Activated T-helper 1 cell treated with anti-CD3 and anti-CD28 coated beads, Interleukin-2, amount 50 U/mL, for 16 hours (primary cell): ENCODE data around the gene STK38L.
"Not testable (repeated sequence)": the region's sequence is repeated elsewhere in the genome, so short reads cannot be mapped to it uniquely, and the experiment has no call there.

Experiments used
- DNase-seq, 2 donors: peaks; one replicate each; pipeline ENCODE4 v3.0.0-alpha.2; 2020; ENCODE audit warnings: low read depth in 1 of 2, low spot score in 1 of 2

STK38L gene

DNA sequence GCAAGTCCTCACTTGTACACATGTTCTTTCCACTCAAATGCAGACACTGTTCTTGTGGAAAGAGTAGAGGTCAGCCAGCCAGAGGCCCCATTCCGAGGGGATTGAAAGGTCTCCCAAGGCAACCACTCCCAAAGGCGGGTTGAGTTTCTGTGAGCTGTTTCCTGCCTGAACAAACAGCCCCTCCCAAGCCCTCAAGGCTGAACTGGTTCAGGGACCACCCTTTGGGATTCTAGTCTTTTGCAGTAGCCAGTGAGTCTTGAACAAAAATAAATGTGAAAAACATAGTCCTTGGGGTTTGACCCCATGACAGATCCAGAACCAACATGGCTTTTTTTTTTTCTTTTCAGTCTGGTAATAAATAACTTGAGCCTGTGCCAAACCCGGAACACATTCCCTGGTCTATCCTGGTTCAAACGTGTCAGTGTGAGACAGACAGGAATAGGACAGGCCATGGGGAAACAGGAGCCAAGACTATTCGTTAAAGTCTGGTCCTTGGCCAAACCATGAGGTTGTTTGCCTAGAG is 17.6 kb upstream of the STK38L start:
- no peak for DNase-seq

DNA sequence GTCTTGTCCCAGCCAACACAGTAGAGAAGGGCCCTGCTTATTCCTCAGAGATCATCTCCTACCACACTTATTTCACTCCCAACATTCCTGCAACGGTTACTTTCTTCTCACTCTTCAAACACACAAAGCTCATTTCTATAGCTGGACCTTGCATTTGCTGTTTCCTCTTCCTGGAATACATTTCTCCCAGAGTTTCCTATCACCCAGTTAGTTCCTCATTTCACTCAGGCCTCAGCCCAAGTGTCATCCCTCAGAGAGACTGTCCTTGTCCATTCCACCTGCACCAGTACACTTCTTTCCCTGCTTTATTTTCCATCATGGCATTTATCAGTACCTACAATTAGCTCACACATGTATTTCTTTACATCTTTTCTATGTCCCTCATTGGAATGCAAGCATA is 14.7 kb upstream of the STK38L start:
- no peak for DNase-seq

DNA sequence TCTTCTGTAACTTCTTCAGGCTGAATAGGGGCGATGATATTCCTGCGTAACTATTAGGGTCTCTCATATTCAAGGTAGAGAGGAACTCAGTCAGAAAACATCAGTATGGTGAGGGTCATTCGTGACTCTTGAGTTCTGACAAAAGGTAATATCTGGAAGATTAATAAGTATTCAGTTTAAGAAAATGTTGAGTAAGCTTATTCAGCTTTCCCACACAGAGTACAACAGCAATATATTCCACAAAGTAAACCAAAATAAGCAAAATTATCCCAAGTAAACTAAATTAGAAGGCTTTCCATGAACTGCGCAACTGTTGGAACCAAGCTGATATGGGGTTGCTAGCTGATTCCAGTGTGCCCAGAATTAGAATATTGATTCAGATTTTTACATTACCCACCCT is 12.7 kb upstream of the STK38L start:
- DNase-seq = not testable (repeated sequence)

DNA sequence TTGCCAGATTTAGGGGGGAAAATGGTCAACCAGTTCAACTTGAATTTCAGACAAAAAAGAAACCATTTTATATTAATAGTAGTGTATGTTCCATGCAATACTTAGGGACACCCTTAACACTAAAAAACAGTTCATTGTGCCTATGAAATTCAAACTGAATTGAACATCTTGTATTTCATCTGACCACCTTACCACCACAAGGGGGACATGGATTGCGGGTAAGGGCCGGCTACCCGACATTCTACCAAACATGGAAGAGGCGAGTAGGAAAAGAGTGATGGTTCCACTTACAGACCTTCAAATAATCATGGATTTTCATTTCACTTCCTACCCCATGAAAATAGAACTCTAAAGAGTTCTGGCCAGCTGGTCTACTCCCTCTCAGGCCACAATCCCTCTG is 10.3 kb upstream of the STK38L start:
- DNase-seq = no peak

DNA sequence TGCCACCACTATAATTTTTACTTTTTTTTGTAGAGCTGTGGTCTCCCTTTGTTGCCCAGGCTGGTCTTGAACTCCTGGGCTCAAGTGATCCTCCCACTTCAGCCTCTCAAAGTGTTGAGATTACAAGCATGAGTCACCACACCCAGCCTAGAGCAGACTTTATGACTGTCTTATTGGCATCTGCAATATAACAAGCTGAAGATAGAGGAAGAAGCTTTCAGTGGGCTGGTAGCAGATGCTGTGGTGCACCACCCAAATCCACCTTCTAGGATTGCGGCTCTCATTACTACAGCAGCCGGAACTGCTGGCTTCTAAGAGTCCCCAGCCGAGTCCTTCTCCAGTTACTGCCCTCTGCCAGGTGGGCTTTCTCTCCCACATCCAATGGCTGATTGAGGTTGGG is 7.6 kb upstream of the STK38L start:
- DNase-seq = no peak

DNA sequence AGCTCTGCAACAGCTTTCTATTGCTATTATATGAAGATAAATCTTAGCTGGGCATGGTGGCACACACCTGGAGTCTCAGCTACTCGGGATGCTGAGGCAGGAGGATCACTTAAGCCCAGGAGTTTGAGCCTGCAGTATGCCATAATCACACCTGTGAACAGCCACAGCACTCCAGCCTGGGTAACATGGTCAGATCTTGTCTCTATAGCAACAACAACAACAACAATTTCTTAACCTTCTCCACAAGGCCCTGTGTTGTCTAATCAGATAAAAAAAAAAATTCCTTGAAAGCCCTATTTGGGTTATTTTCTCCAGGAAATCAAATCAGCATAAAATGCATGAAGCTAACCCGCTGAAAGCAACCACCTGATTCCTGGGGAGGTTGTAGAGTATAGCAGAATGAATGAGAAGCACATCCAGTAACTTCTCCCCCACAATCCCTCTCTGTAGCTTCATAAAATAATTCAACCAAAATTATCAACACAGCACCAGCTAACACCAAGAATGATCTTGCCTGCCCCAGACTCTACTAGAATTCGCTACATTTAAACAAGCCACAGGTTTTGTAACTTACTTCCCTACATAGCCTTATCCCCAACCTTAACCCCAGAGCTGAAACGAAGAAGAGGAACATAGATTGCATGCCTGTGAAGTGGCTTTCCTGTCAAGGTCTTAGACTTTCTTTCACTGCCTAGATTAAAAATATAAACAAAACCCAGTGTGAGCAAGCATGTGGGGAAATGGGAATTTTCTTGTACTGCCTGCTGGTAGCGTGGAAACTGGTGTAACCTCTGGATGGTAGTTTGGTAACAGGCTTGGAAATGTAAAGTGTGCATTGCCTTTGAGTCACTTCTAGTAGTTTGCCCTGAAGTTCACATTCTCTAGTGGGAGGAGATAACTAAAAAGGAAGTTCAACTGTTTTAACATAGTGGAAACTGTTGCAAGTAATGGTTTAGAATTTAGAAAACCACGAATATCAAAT is 6.0 kb upstream of the STK38L start:
- DNase-seq = no peak

DNA sequence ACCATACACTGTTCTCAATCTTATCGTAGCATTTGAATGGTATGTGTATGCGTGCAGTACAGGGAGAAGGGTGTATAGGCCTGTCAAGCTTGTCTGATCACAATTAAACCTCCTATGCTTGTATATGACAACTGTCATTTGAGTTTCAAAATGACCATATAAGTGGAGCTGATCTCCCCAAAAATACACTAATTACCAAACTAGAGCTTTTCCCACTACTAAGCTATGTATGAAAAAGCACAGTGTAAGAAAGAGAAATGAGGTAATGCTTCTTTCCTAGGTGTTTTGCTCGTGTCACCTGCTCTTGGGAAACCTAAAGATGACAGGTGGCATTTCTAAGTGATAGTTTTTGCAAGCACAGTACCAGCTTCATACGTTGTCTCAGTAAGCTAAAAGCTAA is 1.1 kb upstream of the STK38L start:
- no peak for DNase-seq

DNA sequence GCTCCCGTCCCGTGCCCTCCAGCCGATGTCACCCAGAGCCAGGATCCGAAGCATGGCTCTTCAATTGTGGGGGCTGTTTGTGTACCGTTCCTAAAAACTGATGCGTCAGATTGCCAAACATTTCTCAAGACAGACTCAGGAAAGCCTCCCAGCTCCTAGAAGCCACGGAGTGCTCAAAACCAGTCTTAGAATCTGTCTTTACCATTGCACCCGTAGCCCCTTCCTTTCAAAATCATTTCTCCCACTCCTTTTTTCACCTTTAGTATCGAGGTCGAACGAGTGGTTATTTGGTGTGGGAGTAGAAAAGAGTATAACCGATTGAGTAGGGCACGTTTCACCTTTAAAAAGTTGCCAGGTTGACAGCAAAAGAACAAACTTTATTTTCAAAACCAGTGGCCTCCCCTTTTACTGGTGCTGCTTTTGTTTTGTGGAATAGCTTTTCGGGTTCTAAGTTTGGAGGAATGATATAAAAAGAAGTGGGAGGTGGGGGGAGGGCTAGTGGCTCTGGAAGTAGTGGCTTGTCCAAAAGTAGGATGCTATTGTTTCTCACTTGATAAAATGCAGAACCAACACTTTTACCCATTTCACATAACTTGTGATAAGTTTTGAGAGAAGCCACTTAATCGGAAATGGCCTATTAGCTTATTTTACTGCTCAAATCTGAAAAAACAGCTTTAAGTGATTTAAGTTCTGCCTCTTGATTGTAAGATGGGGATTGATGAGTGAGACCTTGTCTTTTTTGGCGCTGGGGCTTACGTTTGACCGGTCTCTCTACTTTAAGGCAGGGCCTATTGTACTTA is 803 bp downstream of the STK38L start:
- DNase-seq = no peak

DNA sequence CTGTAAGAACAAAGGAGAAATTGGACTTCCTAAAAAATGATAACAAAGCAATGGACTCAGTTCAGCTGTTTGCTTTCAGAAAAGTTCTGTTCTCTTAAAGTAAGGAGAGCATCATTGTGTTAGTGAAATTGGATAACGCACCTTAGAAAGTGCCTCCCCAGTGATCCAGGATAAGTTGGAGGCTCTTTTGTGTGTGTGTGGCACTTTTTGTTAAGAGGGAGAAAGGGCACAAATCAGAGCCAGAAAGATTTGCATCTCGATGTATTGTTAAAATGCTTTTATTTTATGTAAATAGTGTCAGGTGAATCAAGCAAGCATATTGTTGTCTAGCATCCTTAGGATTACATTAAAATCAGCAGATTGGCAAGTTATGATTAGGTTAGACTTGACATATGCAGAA is 2.1 kb downstream of the STK38L start:
- DNase-seq = no peak

DNA sequence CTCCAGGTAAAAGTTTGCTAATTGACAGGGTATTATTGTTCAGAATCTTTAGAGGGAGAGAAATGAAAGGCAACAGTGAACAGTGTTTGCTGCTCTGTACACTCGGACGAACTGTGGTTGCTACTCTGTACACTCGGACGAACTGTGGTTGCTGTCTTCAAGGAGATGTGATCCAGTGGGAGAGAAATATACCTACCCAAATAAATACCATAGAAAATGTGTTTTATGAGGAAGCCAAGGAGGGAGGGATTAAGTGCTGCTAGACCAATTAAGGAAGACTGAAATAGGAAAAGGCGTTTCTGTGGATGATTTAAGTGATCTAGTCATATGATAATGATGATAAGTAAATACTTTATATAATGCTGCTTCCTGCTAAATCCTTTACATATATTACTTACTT is 2.7 kb downstream of the STK38L start:
- no peak for DNase-seq

DNA sequence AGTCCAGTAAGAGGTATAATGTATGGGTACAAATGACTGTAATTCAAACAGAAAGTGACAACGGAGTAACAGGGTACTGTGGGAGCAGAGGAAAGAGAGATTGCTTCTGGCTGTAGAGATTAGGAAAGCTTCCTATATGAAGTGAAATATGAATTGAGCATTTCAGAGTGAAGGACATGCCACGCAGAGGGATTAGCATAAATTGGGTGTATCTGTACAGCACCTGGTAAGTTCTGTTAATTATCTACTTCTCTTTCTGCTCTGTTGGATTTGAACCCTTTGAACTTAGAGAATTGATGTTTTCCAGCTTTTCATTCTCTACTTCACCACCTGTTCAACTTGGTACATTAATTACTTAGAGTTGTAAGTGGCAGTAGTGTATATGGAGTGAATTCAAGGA is 8.8 kb downstream of the STK38L start:
- no peak for DNase-seq

DNA sequence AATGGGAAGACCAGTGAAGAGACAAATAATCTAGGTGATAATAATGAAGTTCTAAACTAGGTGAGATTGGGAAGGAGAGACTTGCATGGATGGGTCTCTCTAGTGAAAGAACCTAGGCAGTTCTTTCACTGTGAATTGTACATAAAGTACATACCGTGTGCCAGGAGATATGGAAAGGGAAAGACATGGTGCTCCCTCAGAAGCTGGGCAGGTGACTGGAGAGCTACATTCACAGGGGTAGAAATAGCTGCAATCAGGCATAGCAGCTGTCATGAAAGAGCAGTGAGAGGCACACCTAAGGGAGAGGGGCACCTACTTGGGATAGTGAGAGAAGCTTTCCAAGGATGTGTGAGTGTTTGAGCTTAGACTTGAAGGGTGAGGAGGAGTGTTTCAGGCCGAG is 9.3 kb downstream of the STK38L start:
- no peak for DNase-seq

DNA sequence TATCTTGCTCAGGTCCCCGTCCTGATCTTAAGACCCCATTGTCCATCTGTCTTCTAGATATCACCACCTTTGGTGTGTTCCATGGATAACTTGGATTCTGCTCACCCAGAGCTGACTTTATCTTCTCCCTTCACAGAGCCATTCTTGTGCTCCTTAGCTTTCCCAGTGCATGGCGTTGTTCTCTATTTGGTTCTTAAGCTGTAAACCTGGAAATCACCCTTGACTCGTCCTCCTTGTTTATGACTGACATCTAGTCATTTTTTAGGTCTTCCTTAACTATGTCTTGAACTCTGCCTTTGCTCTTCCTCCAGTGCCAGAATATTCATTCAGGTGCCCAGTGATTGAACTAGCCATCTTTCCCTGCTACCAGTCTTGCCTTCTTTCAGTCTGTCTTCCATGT is 11.7 kb downstream of the STK38L start:
- no peak for DNase-seq

DNA sequence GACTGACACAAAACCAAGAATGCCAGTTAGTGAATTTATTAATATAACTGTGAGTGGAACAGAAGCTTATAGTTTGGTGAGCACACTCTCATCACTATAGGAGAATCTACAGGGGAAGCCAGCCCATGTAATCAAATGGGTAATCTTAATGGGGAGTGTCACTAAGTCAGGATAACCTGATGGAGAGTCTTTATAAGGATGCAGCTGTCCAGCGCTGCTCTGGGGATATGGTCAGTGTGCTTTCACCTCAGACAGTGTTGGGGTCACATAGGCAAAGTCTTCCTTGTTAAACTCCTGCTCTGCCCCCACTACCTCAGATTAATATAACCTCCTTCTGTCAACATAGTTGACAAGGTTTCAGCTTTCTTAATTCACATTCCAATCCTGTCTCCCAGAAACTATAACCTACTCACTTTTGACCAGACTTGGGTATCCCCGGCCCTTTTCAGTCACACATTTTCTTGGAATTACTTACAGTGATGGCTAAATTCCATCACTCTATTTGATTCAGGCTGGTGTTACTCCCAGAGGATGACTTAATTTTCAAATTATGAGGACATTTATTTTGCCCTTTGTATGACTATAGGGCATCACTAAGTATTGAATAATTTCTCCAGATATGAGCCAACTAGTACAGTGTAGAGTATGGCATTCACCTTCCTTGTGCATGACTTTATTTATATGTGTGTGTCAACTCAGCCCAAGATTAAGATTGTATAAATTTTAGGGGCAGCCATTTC is 13.2 kb downstream of the STK38L start:
- no peak for DNase-seq

DNA sequence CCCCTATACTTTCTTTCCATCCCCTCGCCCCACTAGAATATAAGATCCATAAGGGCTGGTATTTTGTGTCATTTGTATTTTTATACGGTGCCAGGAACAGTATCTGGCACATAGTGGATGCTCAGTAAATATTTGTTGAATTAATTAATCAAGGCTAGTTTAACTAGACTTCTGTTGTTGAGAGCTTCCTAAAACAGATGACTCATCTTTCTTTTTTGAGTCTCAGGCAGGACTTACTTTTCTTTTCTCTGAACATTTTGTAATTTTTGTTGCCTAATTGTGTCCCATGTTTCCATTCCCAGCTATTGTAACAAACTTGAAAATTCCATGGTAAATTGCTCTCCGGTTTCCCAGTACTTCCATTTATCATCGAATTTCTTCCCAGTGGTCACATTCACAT is 16.7 kb downstream of the STK38L start:
- DNase-seq = no peak

DNA sequence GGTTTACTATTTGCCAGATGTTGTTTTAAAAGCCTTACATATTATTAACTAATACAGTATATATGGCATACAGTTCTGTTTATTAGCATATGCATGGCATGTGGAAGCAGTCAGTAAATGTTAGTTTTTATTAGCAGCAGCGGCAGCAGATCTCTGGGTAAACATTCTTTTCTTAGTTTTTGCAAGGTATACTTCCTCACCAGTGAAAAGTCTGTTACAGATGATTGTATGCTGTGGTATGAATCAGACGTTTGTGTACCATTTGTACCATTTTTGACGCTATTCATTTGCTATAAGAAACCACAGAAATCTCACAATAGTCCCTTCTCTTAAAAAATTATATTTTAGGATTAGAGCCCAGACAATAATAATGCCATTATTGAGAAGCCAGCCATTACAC is 17.8 kb downstream of the STK38L start:
- no peak for DNase-seq

DNA sequence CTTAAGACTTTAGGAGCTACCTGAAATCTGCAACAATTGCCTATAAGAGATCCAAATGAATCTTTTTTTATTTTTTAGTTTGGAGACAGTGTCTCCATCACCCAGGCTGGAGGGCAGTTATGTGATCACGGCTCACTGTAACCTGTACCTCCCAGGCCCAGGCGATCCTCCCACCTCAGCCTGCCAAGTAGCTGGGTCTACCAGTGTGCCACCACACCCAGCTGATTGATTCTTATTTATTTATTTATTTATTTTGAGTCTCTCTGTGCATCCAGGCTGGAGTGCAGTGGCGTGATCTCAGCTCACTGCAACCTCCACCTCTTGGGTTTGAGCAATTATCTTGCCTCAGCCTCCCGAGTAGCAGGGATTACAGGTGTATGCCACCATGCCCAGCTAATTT is 26.1 kb downstream of the STK38L start:
- no peak for DNase-seq

DNA sequence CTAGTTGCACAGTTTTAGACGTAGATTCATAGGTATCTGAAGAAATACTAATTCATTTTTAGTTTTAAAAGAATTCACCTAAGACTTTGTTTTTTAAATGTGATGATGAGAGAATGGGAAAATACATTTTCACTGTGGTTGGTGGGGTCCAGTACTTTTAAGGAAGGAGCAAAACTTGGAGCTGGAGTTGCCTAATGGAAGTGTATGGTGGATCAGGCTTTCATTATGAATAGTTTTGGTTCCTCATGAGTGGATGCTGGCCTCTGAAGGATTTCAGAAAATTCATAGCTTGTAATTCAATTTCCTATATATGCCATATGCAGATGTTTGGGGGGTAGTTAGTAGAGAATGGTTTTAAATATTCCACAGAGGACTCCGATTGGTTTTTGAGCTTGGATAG is 27.1 kb downstream of the STK38L start:
- no peak for DNase-seq

DNA sequence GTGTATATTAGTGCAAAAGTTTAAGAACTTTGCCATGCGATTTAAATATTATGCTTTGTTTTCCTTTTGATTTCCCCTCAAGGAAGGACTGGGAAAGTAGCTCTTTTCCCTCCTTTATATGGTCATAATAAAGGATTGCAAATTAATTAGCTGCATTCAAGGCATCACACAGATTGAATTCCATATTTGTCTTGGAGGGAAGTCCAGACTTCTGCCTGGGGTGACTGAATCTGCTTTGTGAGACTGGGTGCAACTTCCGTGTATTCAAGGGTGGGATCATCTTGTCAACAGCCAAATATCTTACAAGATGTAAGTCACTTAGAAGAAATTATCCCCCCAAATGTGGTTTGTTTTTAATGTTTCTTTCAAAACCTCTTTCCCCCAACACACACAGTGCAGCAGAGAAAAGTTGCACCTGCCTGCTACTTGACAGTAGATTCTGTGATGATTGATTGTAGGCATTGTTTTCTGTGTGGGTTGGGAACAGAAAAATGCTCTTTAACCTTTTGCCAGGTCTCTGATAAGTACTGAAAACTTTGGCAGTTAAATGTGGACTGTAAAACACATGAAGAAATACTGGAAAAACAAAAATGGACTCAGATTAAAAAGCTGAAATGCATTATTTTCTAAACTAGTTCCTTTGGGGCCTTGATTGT is 28.4 kb downstream of the STK38L start:
- no peak for DNase-seq

DNA sequence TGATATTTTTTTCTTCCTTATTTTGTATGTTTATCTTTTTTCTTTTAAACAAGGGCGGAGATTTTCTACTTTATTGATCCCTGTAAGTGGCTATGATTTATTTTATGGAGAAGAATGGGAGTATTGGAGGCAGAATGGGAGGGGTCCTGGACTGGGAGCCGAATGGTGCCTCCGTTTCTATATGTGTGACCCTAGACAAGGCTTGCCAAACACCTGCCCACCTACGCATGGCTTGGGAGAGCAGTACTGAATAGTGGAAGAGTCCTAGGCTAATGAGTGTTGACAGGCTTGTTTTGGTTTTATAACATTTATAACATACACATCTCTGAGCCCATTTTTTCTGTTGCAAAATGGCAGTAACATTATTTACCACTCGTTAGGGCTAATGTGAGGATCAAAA is 29.0 kb downstream of the STK38L start:
- DNase-seq = no peak

DNA sequence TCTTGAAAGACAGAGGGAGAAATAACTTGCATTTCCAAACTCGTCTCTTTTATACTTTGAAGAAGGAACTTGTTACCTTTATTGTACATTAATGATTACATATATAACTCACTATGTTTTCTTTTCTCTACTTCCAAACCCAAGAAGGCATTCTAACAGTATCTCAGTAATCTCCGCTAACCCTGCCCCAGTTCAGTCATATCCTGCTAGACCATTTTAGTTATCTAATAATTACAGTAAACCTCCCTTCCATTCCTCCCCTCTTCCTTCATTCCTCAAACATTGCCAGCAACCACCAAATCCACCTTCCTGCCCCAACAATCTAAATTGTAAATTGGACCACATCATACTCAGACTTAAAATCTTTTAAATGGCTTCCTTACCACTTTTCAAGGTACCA is 30.6 kb downstream of the STK38L start:
- DNase-seq = no peak
